Fibroblast of the aortic adventitia (primary cell): ENCODE measurements around the gene PLCH1. TPM values are rescaled to one million over a fixed set of nuclear protein-coding genes. Genes with fewer than 3 reads are reported as not detected.

Experiments
- DNase-seq: peaks from one replicate; pipeline ENCODE4 v3.0.0-alpha.2; 2010; ENCODE audit warnings: low read depth
- H3K4me3 ChIP-seq: 2 replicates; pipeline ENCODE4 v1.5.1; 2011; ENCODE audit warnings: low read depth, mild to moderate bottlenecking, control low read depth, low read length, moderate library complexity
- CTCF ChIP-seq: IDR thresholded peaks from 2 replicates; pipeline ENCODE4 v1.5.1; 2011; ENCODE audit warnings: mild to moderate bottlenecking, low read length, control low read depth, inconsistent platforms; ENCODE audit not compliant: insufficient read depth
- total RNA-seq: library from RNA; depleted of rRNA; stranded (reverse); fragments of >200 nt; gene quantifications from 2 replicates; pipeline ENCODE4 v1.2.3, GENCODE V29; 2012; ENCODE audit warnings: low replicate concordance

The PLCH1 gene
- total RNA-seq, 1 donor, result 0.09 TPM

- no peak overlapping the region for H3K4me3 ChIP-seq
- no peak for DNase-seq
- no peak for TF ChIP-seq CTCF
Observed at GRCh38 chr3:155780291-155780690, 35.4 kb upstream of the PLCH1 start.

DNA sequence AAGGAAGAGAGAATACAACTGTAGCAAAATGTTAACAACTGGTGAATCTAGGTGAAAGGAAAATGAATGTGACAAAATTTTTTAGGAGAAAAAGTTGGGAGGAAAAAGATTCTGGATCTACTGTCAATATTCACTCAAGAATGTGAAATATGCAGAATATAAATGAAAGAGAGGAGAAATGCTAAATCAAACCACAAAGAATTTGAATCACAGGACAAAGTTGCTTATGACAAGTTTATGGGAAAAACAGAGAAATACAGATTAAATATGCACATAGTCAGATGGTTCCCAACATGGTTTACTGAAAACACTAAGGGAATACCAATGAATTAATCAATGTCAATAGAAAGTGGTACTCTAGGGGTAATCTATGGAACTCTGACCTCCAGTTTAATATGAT is 33.6 kb upstream of the PLCH1 start:
- no peak for DNase-seq
- TF ChIP-seq CTCF, result no peak
- H3K4me3 ChIP-seq, result no peak overlapping the region

- DNase-seq, result no peak
- H3K4me3 ChIP-seq, result no peak overlapping the region
- TF ChIP-seq CTCF, result no peak
Observed at GRCh38 chr3:155772801-155773200, 27.9 kb upstream of the PLCH1 start.

DNA sequence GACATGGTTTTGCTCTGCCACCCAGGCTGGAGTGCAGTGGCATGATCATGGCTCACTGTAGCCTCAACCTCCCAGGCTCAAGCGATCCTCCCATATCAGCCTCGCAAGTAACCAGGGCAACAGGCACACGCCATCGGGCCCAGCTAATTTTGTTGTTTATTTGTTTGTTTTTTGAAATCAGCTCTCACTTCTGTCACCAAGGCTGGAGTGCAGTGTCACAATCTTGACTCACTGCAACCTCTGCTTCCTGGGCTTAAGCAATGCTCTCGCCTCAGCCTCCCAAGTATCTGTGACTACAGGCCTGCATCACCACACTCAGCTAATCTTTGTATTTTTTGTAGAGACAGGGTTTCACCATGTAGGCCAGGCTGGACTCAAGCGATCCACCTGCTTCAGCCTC is 26.3 kb upstream of the PLCH1 start:
- no peak for DNase-seq
- TF ChIP-seq CTCF, result no peak
- no peak overlapping the region for H3K4me3 ChIP-seq

- no peak for DNase-seq
- H3K4me3 ChIP-seq, result no peak overlapping the region
- TF ChIP-seq CTCF, result no peak
Observed at GRCh38 chr3:155766206-155766605, 21.3 kb upstream of the PLCH1 start.

- no peak overlapping the region for H3K4me3 ChIP-seq
- TF ChIP-seq CTCF, result no peak
- DNase-seq, result no peak
Observed at GRCh38 chr3:155763870-155764463, 19.1 kb upstream of the PLCH1 start.

DNA sequence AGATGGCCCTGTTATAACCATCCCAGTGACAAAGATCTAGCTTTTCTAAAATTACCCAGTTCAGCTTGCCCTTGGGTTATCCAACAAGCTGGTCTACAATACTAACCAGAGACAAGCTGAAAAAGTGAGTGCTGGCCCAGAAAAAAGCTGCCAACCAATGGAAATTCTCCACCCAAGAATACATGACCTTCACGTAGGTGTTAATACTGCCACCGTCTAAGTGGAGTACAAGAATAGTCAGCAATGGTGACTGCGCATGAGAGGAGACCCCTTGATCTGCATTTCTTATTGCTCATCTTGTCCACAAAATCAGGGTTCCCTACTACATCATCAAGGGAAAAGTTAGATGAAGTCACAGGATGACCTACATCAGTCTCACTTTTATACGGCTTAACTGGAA is 15.8 kb upstream of the PLCH1 start:
- DNase-seq, result no peak
- TF ChIP-seq CTCF, result no peak
- H3K4me3 ChIP-seq, result no peak overlapping the region
